NCI-H345 (cell line): ENCODE measurements around the gene CCDC137.
"Not testable (repeated sequence)": the region's sequence is repeated elsewhere in the genome, so short reads cannot be mapped to it uniquely, and the experiment has no call there.

ENCODE experiments used
- DNase-seq: peaks from one replicate; lab custom pipeline; 2025; lab: John Stamatoyannopoulos, UW

CCDC137 gene

GRCh38 chr17:81666342-81667191 lies at the start of gene CCDC137, which contains the start of gene OXLD1:
Gene CCDC137 (plus strand): TSS chr17:81666737. CDS start chr17:81666767, 30 bp downstream.
Gene OXLD1 (minus strand): TSS chr17:81666605. CDS start chr17:81666577, 28 bp downstream.
- peak; percentile 97 for DNase-seq

DNA sequence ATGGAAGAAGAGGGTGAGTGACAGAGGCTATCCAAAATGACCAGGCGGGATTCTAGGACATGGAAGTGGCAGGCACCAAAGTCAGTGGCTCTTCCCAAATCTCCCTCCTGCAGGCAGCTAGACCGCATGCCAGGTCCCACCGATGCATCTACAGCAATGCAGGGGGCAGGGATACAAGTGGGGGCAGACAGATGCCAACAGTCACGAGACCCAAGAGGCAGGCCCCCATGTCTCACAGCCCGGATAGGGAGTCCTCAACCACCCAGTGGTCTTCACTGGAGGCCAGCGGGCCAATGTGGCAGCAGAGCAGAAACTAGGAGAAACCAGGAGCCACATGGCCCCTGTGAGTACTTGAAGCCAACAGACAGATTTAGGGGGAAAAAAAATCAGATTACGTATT lies 49.7 kb upstream of the CCDC137 start:
- DNase-seq: no peak

- DNase-seq: not testable (repeated sequence)
Observed at GRCh38 chr17:81618307-81618706, 48.2 kb upstream of the CCDC137 start.

GRCh38 chr17:81621494-81622130 lies 44.9 kb upstream of the CCDC137 start:
- DNase-seq: no peak

GRCh38 chr17:81630274-81630673 lies 36.3 kb upstream of the CCDC137 start:
- no peak for DNase-seq

GRCh38 chr17:81631482-81631881 lies 35.1 kb upstream of the CCDC137 start:
- DNase-seq: no peak

GRCh38 chr17:81635431-81635830 lies 31.1 kb upstream of the CCDC137 start:
- no peak for DNase-seq

DNA sequence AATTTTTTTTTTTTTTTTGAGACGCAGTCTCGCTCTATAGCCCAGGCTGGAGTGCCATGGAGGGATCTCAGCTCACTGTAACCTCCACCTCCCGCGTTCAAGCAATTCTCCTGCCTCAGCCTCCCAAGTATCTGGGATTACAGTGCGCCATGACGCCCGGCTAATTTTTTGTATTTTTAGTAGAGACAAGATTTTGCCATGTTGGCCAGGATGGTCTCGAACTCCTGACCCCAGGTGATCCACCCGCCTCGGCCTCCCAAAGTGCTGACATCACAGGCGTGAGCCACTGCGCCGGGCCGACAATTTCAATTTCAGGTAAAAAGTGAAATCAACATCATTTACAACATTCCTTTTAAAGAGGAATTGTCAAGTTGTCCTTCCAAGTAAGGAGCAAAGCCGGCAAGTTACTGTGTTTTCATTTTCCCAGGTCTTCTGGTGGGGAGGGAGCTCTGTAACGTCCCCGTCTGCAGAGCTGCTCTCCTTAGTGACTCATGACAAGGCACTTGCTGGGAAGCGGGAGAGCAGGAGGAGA lies 30.5 kb upstream of the CCDC137 start:
- DNase-seq: no peak

DNA sequence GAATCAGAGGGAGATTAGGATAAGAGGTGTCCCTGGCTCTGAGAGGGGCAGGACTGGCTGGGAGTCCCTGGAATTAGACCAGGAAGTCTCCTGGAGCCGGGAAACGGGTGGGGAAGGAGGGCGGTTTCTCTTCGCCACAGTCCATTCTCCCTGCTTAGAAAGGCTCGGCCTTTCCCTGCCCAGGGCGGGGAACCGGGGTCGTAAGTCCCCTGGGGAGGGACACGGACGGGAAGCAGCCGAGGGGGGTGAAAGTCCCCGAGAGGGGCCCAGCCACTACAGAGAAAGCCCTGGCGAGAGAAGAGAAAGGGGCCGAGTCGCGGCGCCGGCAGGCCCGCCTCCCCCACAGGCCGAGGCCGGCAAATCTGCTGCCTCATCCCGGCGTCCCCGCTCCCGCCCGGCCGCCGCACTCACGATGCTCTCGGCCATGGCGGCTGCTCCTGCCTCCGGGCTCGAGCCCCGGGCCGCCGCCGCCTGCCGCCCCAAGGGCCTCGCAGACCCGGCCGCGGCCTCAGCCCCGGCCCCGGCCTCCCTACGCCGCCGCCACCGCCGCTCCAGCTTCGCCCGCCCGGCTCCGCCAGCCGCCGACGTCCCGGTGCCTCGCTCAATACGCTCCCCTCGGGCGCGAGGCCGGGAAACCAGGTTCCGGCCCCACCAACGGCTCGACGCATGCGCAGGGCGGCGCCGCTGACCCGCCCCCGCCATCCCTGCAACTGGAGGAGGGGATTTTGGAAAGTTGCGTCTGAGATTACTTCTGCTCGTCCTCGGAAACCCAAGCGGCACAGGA lies 29.8 kb upstream of the CCDC137 start, which contains the start of the genes NPLOC4 and TSPAN10:
Gene NPLOC4 (minus strand): TSS at position 608 of the 784 bp plus-strand sequence. CDS start 182 bp downstream, at position 426.
Gene TSPAN10 (plus strand): TSS at position 692 of the 784 bp plus-strand sequence. CDS start 5,217 bp downstream, outside the sequence.
- peak; percentile 90 for DNase-seq

- DNase-seq: no peak
Observed at GRCh38 chr17:81638683-81639082, 27.9 kb upstream of the CCDC137 start.

GRCh38 chr17:81640011-81640410 lies 26.5 kb upstream of the CCDC137 start:
- no peak for DNase-seq

DNA sequence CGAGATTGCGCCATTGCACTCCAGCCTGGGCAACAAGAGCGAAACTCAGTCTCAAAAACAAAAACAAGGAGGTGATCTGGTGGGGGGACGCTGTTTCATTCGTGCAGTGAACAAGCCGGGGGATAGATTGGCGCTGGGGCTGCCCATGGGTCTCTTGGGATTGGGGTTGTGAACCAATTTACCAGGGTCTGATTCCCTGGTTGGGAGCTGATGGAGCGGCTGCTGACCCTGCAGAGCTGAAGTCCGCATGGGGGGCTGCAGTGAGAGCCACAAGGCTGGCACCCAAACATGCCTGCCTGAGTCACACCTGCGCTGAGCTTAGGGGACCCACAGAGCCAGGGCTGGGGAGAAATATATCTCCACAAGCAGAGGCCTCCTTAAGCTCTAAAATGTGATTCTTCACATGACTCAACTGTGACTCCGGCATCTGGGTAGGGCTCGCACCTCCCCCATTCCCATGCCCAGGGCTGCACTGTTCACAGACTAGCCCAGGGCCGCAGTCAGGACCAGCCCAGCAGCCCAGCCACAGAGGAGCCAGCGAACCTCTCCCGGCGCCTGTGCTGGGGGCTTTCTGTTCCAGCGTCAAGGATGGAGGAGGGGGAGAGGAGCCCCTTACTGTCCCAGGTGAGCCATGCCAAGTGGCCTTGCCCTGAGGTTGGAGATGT lies 24.6 kb upstream of the CCDC137 start:
- DNase-seq: no peak

- DNase-seq: no peak
Observed at GRCh38 chr17:81644496-81644895, 22.0 kb upstream of the CCDC137 start.

- DNase-seq: no peak
Observed at GRCh38 chr17:81644976-81645952, 21.3 kb upstream of the CCDC137 start.

DNA sequence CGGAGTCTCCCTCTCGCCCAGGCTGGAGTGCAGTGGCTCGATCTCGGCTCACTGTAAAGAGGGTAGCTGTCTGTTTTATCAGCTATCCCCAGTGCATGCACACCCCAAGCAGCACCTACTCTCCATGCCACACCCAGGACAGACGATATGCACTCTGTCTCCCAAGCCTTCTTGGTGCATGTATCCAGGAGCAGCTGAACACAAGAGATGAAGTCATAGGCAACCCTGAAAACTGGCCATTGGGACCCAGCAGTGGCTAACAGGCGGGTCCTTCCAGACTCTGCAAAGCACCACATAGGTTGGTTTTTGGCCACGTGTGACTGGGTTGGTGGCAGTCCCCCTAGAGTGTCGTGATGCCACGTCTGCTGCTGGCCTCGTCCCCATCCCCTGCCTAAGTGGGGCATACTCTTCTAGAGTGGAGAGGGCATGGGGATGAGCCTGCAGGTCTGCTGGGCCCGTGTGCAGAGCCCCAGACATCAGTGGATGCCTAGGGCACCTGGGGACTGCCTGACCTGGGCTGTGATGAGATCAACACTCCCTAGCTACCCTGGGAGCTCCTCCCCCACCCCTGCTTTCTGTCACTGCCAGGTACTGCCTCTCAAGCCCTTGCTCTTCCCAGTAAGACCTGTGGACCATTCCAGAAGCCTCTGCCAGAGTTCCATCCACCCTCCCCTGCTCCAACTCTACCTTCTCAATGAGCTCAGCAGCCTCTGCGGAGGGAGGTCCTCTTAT lies 19.5 kb upstream of the CCDC137 start:
- no peak for DNase-seq

DNA sequence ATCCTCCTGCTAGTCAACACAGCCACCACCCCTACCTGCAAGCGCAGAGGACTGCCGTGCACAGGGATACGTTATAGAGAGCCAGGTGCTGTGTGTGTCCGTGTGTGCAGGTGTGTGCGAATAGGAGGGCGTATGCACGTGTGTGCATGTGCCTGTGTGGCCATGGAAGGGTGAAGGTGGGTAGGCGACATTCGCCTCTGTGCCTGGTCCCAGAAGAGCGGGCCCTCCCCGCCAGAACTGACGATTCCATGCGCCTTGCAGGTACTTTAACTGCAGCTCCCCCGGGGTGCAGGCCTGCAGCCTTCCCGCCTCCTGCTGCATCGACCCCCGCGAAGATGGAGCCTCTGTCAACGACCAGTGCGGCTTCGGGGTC lies 18.9 kb upstream of the CCDC137 start:
- DNase-seq: no peak

GRCh38 chr17:81648013-81648706 lies 18.4 kb upstream of the CCDC137 start:
- DNase-seq: peak; percentile 8

- no peak for DNase-seq
Observed at GRCh38 chr17:81648707-81649085, 17.8 kb upstream of the CCDC137 start.

DNA sequence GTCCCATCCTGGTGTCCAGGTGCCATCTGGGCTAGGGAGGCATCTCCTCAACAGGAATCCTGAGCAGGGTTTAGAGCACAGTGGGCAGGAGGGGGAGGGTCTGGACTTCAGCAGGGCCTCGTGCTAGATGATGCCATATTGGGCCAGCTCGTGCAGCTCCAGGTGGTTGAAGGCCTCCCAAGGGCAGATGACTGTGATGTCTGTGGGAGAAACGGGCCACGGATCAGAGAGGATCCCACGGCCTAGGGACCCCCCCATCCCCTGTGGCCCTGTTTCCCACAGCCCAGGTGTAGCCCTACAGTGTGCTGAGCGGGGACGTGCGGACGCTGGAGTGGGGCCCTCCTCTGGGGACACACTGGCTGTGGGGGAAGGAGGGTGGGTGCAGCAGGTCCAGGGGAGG lies 15.6 kb upstream of the CCDC137 start:
- DNase-seq: no peak
